GM23248 (cell line): ENCODE data around the gene TCF7.

Source experiments
- EZH2 ChIP-seq: fragments of 200-600 bp; sonication (generic); IDR thresholded peaks from 2 replicates; pipeline ENCODE4 v1.6.1; 2018; ENCODE audit warnings: antibody characterized with exemption, mild to moderate bottlenecking; ENCODE audit not compliant: insufficient read depth, poor library complexity, severe bottlenecking
- EZH2phosphoT487 ChIP-seq: fragments of 200-600 bp; sonication (generic); IDR thresholded peaks from 2 replicates; pipeline ENCODE4 v1.6.1; 2018; ENCODE audit warnings: antibody characterized with exemption, moderate library complexity, mild to moderate bottlenecking, low read depth; ENCODE audit not compliant: insufficient read depth

GRCh38 chr5:134072471-134073210 lies 41.8 kb upstream of the TCF7 start:
- no peak for TF ChIP-seq EZH2
- no peak for TF ChIP-seq EZH2phosphoT487
